Activated B cell treated with CpG ODN at 0.5 μM for 24 hours (primary cell): Measurements from ENCODE around the gene ENO3. TPM values are rescaled to one million over a fixed set of nuclear protein-coding genes. Genes with fewer than 3 reads are reported as not detected.

ENCODE experiments used
- ATAC-seq: fragments of 200-7000 bp; cut with Tn5 transposase; one replicate; pipeline ENCODE4 v1.10.0; 2021; ENCODE audit warnings: low read depth, mild to moderate bottlenecking, moderate library complexity
- CTCF ChIA-PET: fragments of 350-600 bp; sonication (Branson Sonifier 250); formaldehyde crosslinking; loops from one replicate; lab custom pipeline; 2021; ENCODE audit warnings: antibody characterized with exemption; lab: Charles Lee
- POLR2A ChIA-PET: fragments of 350-600 bp; sonication (Branson Sonifier 250); formaldehyde crosslinking; loops from one replicate; lab custom pipeline; 2021; ENCODE audit warnings: antibody characterized with exemption; lab: Charles Lee
- DNase-seq: peaks from one replicate; pipeline ENCODE4 v3.0.0; 2022
- H3K27ac Mint-ChIP-seq: one replicate; pipeline ENCODE4 v1.8.0; 2020; ENCODE audit warnings: mixed read lengths
- H3K27me3 Mint-ChIP-seq: one replicate; pipeline ENCODE4 v1.8.0; 2021; ENCODE audit warnings: mixed read lengths
- H3K36me3 Mint-ChIP-seq: one replicate; pipeline ENCODE4 v1.8.0; 2021; ENCODE audit warnings: low read depth, mixed read lengths
- H3K4me1 Mint-ChIP-seq: one replicate; pipeline ENCODE4 v1.8.0; 2021; ENCODE audit warnings: mixed read lengths
- H3K4me3 Mint-ChIP-seq: one replicate; pipeline ENCODE4 v1.8.0; 2020; ENCODE audit warnings: mild to moderate bottlenecking, mixed read lengths
- H3K9me3 Mint-ChIP-seq: one replicate; pipeline ENCODE4 v1.8.0; 2020; ENCODE audit warnings: mixed read lengths
- intact Hi-C: fragments of 100-400 bp; cut with micrococcal nuclease; formaldehyde crosslinking; loops from one replicate; pipeline ENCODE4 v1.15.1; 2024
- total RNA-seq: library from RNA; stranded (reverse); gene quantifications from 2 replicates; pipeline ENCODE4 v1.2.3, GENCODE V29; 2022
- TF ChIP-seq, protein P1 (sequence below): fragments of 200-600 bp; IDR thresholded peaks from one replicate; pipeline ENCODE4 v1.8.0; 2022; ENCODE audit warnings: antibody characterized with exemption, mild to moderate bottlenecking

Gene ENO3
- total RNA-seq, 1 donor from 2014 or later = 29.5 TPM

DNA sequence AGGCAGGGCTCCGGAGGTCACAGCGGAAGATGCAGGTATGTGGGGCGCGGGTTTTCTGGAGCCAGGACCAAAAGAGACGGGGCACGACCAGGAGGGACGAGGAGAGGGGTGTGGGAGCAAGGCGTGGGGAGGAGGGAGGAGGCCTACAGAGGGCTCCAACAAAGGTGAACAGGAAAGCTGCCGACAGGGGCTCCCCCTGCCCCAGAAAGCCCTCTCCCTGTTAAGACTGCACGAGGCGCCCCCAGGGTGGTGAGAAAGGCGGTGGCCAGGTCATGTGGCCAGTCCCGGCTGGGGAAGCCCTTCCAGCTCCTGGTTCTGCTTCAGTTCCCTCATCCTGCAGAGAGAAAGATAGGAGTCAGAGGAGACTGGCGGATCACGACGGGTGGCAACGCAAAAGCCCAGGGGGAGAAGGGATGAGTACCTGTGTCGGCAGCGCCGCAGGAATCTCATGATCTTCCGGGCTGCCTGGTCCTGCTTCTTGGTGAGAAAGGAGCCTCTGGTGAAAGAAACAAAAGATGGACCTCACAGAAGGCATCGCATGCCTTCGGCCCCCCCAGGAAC, 17.6 kb downstream of the ENO3 start:
- peaks cover 18% of the 10 kb centered on the region for H3K4me1 Mint-ChIP-seq
- H3K9me3 Mint-ChIP-seq = no peaks in the 10 kb centered on the region
- no peaks in the 10 kb centered on the region for H3K27me3 Mint-ChIP-seq
- no peak for ATAC-seq
- TF ChIP-seq, protein P1, sequence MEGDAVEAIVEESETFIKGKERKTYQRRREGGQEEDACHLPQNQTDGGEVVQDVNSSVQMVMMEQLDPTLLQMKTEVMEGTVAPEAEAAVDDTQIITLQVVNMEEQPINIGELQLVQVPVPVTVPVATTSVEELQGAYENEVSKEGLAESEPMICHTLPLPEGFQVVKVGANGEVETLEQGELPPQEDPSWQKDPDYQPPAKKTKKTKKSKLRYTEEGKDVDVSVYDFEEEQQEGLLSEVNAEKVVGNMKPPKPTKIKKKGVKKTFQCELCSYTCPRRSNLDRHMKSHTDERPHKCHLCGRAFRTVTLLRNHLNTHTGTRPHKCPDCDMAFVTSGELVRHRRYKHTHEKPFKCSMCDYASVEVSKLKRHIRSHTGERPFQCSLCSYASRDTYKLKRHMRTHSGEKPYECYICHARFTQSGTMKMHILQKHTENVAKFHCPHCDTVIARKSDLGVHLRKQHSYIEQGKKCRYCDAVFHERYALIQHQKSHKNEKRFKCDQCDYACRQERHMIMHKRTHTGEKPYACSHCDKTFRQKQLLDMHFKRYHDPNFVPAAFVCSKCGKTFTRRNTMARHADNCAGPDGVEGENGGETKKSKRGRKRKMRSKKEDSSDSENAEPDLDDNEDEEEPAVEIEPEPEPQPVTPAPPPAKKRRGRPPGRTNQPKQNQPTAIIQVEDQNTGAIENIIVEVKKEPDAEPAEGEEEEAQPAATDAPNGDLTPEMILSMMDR = no peak
- no peak for DNase-seq
- peaks cover 46% of the 10 kb centered on the region for H3K36me3 Mint-ChIP-seq
- ChIA-PET POLR2A (interaction anchor here (0.6 to 11.6 kb wide), 11 partner anchors 10 to 259 kb away, joined by 3 to 391 read pairs (median 12); partner anchors contain the start of genes CAMTA2, ENO3, INCA1 and KIF1C), CTCF (interaction anchor here (1.3 to 3.4 kb wide), 2 partner anchors 19 to 29 kb away, joined by 4 to 17 read pairs; partner anchors contain the start of genes CAMTA2 and KIF1C)
- H3K4me3 Mint-ChIP-seq = no peak overlapping the region
- no peak overlapping the region for H3K27ac Mint-ChIP-seq
- intact Hi-C loops = loop anchor here (5.0 kb wide), 3 partner anchors 36 to 256 kb away; partner anchors contain the start of genes ARRB2, GP1BA and ZFP3

DNA sequence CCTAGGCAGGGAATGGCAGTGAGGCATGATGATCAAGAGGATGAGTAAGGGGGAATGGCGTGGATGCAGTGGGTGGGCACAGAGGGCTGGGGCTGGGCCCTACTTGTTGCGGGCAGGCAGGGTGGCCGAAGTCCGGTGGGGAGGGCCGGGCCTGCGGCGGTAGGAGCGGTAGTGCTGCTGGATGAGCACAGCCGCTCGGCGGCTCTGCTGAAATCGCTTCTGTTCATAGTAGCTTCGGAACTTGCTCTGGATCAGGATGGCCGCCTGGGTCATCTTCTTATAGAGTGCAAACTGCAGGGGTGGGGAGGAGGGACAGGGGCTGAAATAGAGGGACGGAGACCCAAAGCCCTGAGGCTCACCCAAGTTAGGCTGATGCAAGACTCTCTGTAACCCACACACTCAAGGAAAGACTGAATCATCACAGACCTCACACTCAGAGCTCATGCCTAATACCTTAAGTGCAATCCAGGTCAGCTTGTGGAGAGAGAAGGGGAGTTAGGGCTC, 18.2 kb downstream of the ENO3 start:
- peaks cover 18% of the 10 kb centered on the region for H3K4me1 Mint-ChIP-seq
- H3K4me3 Mint-ChIP-seq = no peak overlapping the region
- ChIA-PET POLR2A (interaction anchor here (0.6 to 11.6 kb wide), 8 partner anchors 10 to 259 kb away, joined by 3 to 391 read pairs (median 8); partner anchors contain the start of genes CAMTA2, ENO3, PFN1 and RNF167), CTCF (interaction anchor here (1.3 kb wide), 1 partner anchor 29 kb away, joined by 4 read pairs; the partner anchor contains the start of gene KIF1C)
- H3K9me3 Mint-ChIP-seq = no peaks in the 10 kb centered on the region
- no peak for DNase-seq
- ATAC-seq = no peak
- no peaks in the 10 kb centered on the region for H3K27me3 Mint-ChIP-seq
- intact Hi-C loops = loop anchor here (5.0 kb wide), 3 partner anchors 37 to 257 kb away; partner anchors contain the start of genes ARRB2, GP1BA and ZFP3
- H3K36me3 Mint-ChIP-seq = peaks cover 51% of the 10 kb centered on the region
- no peak overlapping the region for H3K27ac Mint-ChIP-seq
- TF ChIP-seq, protein P1 = no peak

DNA sequence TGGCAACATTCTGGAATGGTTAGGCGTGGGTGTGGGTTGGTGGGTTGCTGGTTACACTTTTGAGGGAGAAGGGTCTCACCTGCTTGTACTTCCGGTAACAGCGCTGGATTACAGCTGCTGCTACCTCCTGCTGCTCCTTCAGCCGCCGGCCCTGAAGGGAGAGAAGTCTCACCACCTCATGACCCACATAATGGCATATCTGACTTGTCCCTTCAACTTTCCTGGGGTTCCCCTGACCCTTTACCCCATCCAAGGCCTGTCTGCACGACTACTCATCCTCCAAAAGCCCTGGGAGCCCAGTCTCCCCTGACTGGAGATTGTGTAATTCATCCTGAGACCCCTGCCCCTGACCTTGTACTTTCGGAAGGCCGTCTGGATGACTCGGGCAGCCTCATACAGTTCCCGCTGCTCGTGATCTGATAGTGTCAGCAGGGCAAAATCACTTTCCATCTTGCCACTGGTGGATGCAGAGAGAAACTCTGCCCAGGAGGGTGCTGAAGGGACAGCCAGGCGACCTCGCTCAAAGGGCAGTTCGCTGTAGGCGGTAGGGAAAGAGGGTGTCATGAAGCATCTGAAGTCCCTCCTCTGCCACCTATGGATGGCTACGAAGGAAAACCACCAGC, 18.7 kb downstream of the ENO3 start:
- intact Hi-C loops = loop anchor here (5.0 kb wide), 3 partner anchors 37 to 257 kb away; partner anchors contain the start of genes ARRB2, GP1BA and ZFP3
- Mint-ChIP-seq H3K9me3 (no peaks in the 10 kb centered on the region), H3K4me3 (no peak overlapping the region), H3K4me1 (peaks cover 18% of the 10 kb centered on the region), H3K27me3 (no peaks in the 10 kb centered on the region), H3K27ac (no peak overlapping the region), H3K36me3 (peaks cover 55% of the 10 kb centered on the region)
- TF ChIP-seq, protein P1 = no peak
- ATAC-seq (no peak), DNase-seq (no peak)
- ChIA-PET POLR2A (interaction anchor here (0.6 to 11.6 kb wide), 7 partner anchors 9 to 260 kb away, joined by 3 to 391 read pairs (median 3); partner anchors contain the start of genes CAMTA2, ENO3, PFN1 and RNF167), CTCF (interaction anchor here (1.3 to 1.5 kb wide), 2 partner anchors 28 to 61 kb away, joined by 4 read pairs; partner anchors contain the start of gene KIF1C)

DNA sequence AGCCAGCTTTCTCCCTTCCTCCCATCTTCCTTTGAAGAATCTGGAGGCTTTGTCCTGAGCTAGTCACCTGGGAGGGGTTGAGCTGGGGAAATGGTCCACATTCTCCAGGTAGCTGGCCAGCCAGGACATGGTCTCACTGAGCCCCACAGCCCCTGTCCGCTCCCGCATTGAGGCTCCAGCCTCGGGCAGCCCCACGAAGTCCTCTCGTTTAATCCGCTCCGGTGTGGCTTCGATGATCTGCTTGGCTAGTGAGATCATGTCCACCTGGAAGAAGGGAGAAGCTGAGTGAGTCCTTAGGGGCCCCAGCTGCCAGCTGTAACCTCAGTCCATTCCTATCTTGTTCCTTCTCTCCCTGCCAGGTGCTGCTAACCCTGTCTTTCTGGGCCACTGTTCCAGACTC, 19.4 kb downstream of the ENO3 start:
- no peak overlapping the region for H3K27ac Mint-ChIP-seq
- H3K4me3 Mint-ChIP-seq = no peak overlapping the region
- TF ChIP-seq, protein P1 = no peak
- ChIA-PET POLR2A (interaction anchor here (1.4 to 11.6 kb wide), 3 partner anchors 9 to 30 kb away, joined by 3 to 391 read pairs (median 83); partner anchors contain the start of genes ENO3, PFN1, RNF167 and SLC25A11), CTCF (interaction anchor here (0.7 to 1.6 kb wide), 3 partner anchors 11 to 92 kb away, joined by 3 to 6 read pairs (median 4); no protein-coding TSS in a partner anchor)
- intact Hi-C loops = no loop called here
- H3K9me3 Mint-ChIP-seq = no peaks in the 10 kb centered on the region
- H3K27me3 Mint-ChIP-seq = no peaks in the 10 kb centered on the region
- H3K36me3 Mint-ChIP-seq = peaks cover 60% of the 10 kb centered on the region
- peaks cover 14% of the 10 kb centered on the region for H3K4me1 Mint-ChIP-seq
- no peak for ATAC-seq
- DNase-seq = no peak
